ENCODE results near the gene SPTY2D1. TPM values are rescaled to one million over a fixed set of nuclear protein-coding genes. Genes with fewer than 3 reads are reported as not detected.

The SPTY2D1 gene
- total and polyA plus RNA-seq, 7 donors = 4.8 to 17.8 (median 15.0) TPM

Other genes starting within 250 kb of the SPTY2D1 start
- 100 to 1,000 TPM; 254 to 867 (median 701) TPM for gene LDHA, start 239.8 kb downstream of the SPTY2D1 start, total RNA-seq
- 1,000 to 10,000 TPM in 2 of 3 donors, 100 to 1,000 TPM in 1; 903 to 1,038 (median 1,020) TPM for gene LDHA, start 239.8 kb downstream of the SPTY2D1 start, polyA plus RNA-seq
- gene LDHC, start 222.0 kb downstream of the SPTY2D1 start, total RNA-seq = 1 to 10 TPM in 2 of 4 donors, under 1 TPM in 1, not detected in 1; 0.64 to 3.0 (median 2.5) TPM
- gene LDHC, start 222.0 kb downstream of the SPTY2D1 start, polyA plus RNA-seq = 1 to 10 TPM in 2 of 3 donors, not detected in 1; 2.3 to 4.0 TPM
- not detected for gene LDHAL6A, start 178.5 kb downstream of the SPTY2D1 start, total RNA-seq
- under 1 TPM in 1 of 3 donors, not detected in 2; 0.03 TPM for gene LDHAL6A, start 178.5 kb downstream of the SPTY2D1 start, polyA plus RNA-seq
- 100 to 1,000 TPM in 1 of 4 donors, 10 to 100 TPM in 3; 66.5 to 105 (median 76.6) TPM for gene TSG101, start 107.4 kb downstream of the SPTY2D1 start, total RNA-seq
- 100 to 1,000 TPM in 2 of 3 donors, 10 to 100 TPM in 1; 53.2 to 143 (median 124) TPM for gene TSG101, start 107.4 kb downstream of the SPTY2D1 start, polyA plus RNA-seq
- gene UEVLD, start 45.6 kb downstream of the SPTY2D1 start, total RNA-seq = 10 to 100 TPM in 3 of 4 donors, 1 to 10 TPM in 1; 9.9 to 19.0 (median 14.2) TPM
- 10 to 100 TPM in 1 of 3 donors, 1 to 10 TPM in 2; 9.4 to 38.6 (median 9.6) TPM for gene UEVLD, start 45.6 kb downstream of the SPTY2D1 start, polyA plus RNA-seq
- 1 to 10 TPM; 3.1 to 7.2 (median 5.7) TPM for gene MISFA, start 34.6 kb downstream of the SPTY2D1 start, total RNA-seq
- gene MISFA, start 34.6 kb downstream of the SPTY2D1 start, polyA plus RNA-seq = 1 to 10 TPM; 1.4 to 6.1 (median 5.8) TPM
- gene TMEM86A, start 64.4 kb upstream of the SPTY2D1 start, total RNA-seq = 1 to 10 TPM; 1.5 to 3.9 (median 2.8) TPM
- gene TMEM86A, start 64.4 kb upstream of the SPTY2D1 start, polyA plus RNA-seq = 1 to 10 TPM in 2 of 3 donors, under 1 TPM in 1; 0.76 to 2.6 (median 2.1) TPM
- under 1 TPM; 0.08 to 0.54 (median 0.46) TPM for gene IGSF22, start 91.8 kb upstream of the SPTY2D1 start, total RNA-seq
- gene IGSF22, start 91.8 kb upstream of the SPTY2D1 start, polyA plus RNA-seq = under 1 TPM; 0.03 to 0.87 (median 0.53) TPM
- 1 to 10 TPM in 1 of 4 donors, under 1 TPM in 3; 0.22 to 1.4 (median 0.71) TPM for gene PTPN5, start 157.5 kb upstream of the SPTY2D1 start, total RNA-seq
- under 1 TPM; 0.47 to 0.61 (median 0.47) TPM for gene PTPN5, start 157.5 kb upstream of the SPTY2D1 start, polyA plus RNA-seq